ENCODE data around the gene IFT25. TPM values are rescaled to one million over a fixed set of nuclear protein-coding genes. Genes with fewer than 3 reads are reported as not detected.

The IFT25 gene
- total RNA-seq, 1 experiment from 2014 or later: 31.7 TPM

- ChIA-PET POLR2A (interaction anchor here (1.1 kb wide), 1 partner anchor 51 kb away, joined by 8 read pairs; the partner anchor contains the start of genes IFT25 and LRRC42), CTCF (interaction anchor here (0.9 kb wide), 1 partner anchor 51 kb away, joined by 4 read pairs; the partner anchor contains the start of gene IFT25)
- no TSS peak for BruUV-seq (replicated peaks)
- Histone ChIP-seq H3K4me1 (peaks cover 24% of the 10 kb centered on the region), H3K27me3 (replicated peaks; ENCODE audit: control insufficient read depth, insufficient read depth, low read length) (no peaks in the 10 kb centered on the region), H3K9me3 (no peaks in the 10 kb centered on the region), H3K36me3 (ENCODE audit: control insufficient read depth, insufficient read depth, low read length) (no peaks in the 10 kb centered on the region), H3K4me3 (ENCODE audit: low read depth, low read length) (peak overlapping the region; percentile 22)
- Mint-ChIP-seq H3K4me1 (ENCODE audit: low read depth, unreplicated experiment) (peaks cover 21% of the 10 kb centered on the region), H3K36me3 (ENCODE audit: insufficient read depth, unreplicated experiment) (peaks cover 10% of the 10 kb centered on the region), H3K4me3 (ENCODE audit: unreplicated experiment) (peak overlapping the region; percentile 66), H3K9me3 (ENCODE audit: unreplicated experiment) (no peaks in the 10 kb centered on the region), H3K27me3 (ENCODE audit: insufficient read depth, unreplicated experiment) (no peaks in the 10 kb centered on the region), H3K27ac (ENCODE audit: unreplicated experiment) (peak overlapping the region; percentile 71)
- no peak for DNase-seq
- no peak for TF ChIP-seq CTCF (IDR thresholded peaks at IDR 0.05; ENCODE audit: insufficient read depth in 1 of 2, low read depth in 1 of 2, low read length in 1 of 2, severe bottlenecking in 1 of 2, unreplicated experiment in 1 of 2)
- intact Hi-C loops (cut with micrococcal nuclease; ENCODE audit: unreplicated experiment): no loop called here
These were observed 50.9 kb downstream of the IFT25 start for GRCh38 chr1:53894644-53895043.

GRCh38 chr1:53893999-53894636 lies 51.4 kb downstream of the IFT25 start, which contains the start of gene DIO1:
DIO1 (plus strand) TSS chr1:53894187; CDS start chr1:53894211, 24 bp downstream.
- H3K27me3 Mint-ChIP-seq (ENCODE audit: insufficient read depth, unreplicated experiment): no peaks in the 10 kb centered on the region
- Histone ChIP-seq H3K36me3 (ENCODE audit: control insufficient read depth, insufficient read depth, low read length) (no peaks in the 10 kb centered on the region), H3K27me3 (replicated peaks; ENCODE audit: control insufficient read depth, insufficient read depth, low read length) (no peaks in the 10 kb centered on the region), H3K4me1 (peaks cover 24% of the 10 kb centered on the region), H3K9me3 (no peaks in the 10 kb centered on the region), H3K4me3 (ENCODE audit: low read depth, low read length) (peak within 1 kb of the TSS; percentile 22)
- peak within 1 kb of the TSS; percentile 71 for H3K27ac Mint-ChIP-seq (ENCODE audit: unreplicated experiment)
- H3K4me3 Mint-ChIP-seq (ENCODE audit: unreplicated experiment): peak within 1 kb of the TSS; percentile 66
- H3K4me1 Mint-ChIP-seq (ENCODE audit: low read depth, unreplicated experiment): peaks cover 21% of the 10 kb centered on the region
- ChIA-PET POLR2A (interaction anchor here (1.1 kb wide), 1 partner anchor 52 kb away, joined by 8 read pairs; the partner anchor contains the start of genes IFT25 and LRRC42), CTCF (interaction anchor here (0.8 kb wide), 1 partner anchor 16 kb away, joined by 3 read pairs; no protein-coding TSS in a partner anchor)
- DNase-seq: peak; percentile 71 to 73
- BruUV-seq (replicated peaks): TSS peak; percentile 64
- intact Hi-C loops (cut with micrococcal nuclease; ENCODE audit: unreplicated experiment): loop anchor here (2.0 kb wide), 1 partner anchor 13 kb away; no protein-coding TSS in a partner anchor
- H3K9me3 Mint-ChIP-seq (ENCODE audit: unreplicated experiment): no peaks in the 10 kb centered on the region
- H3K36me3 Mint-ChIP-seq (ENCODE audit: insufficient read depth, unreplicated experiment): peaks cover 15% of the 10 kb centered on the region
- TF ChIP-seq CTCF (IDR thresholded peaks at IDR 0.05; ENCODE audit: insufficient read depth in 1 of 2, low read depth in 1 of 2, low read length in 1 of 2, severe bottlenecking in 1 of 2, unreplicated experiment in 1 of 2): no peak

GRCh38 chr1:53892911-53893310 lies 52.6 kb downstream of the IFT25 start:
- no peaks in the 10 kb centered on the region for H3K27me3 Mint-ChIP-seq (ENCODE audit: insufficient read depth, unreplicated experiment)
- POLR2A ChIA-PET: no interaction called here
- BruUV-seq (replicated peaks): no TSS peak
- Histone ChIP-seq H3K36me3 (ENCODE audit: control insufficient read depth, insufficient read depth, low read length) (no peaks in the 10 kb centered on the region), H3K4me3 (ENCODE audit: low read depth, low read length) (no peak overlapping the region), H3K9me3 (no peaks in the 10 kb centered on the region), H3K4me1 (peaks cover 24% of the 10 kb centered on the region), H3K27me3 (replicated peaks; ENCODE audit: control insufficient read depth, insufficient read depth, low read length) (no peaks in the 10 kb centered on the region)
- CTCF ChIA-PET: no interaction called here
- intact Hi-C loops (cut with micrococcal nuclease; ENCODE audit: unreplicated experiment): loop anchor here (2.0 kb wide), 1 partner anchor 14 kb away; no protein-coding TSS in a partner anchor
- H3K4me3 Mint-ChIP-seq (ENCODE audit: unreplicated experiment): no peak overlapping the region
- peaks cover 12% of the 10 kb centered on the region for H3K36me3 Mint-ChIP-seq (ENCODE audit: insufficient read depth, unreplicated experiment)
- DNase-seq: no peak
- no peaks in the 10 kb centered on the region for H3K9me3 Mint-ChIP-seq (ENCODE audit: unreplicated experiment)
- H3K27ac Mint-ChIP-seq (ENCODE audit: unreplicated experiment): no peak overlapping the region
- H3K4me1 Mint-ChIP-seq (ENCODE audit: low read depth, unreplicated experiment): peaks cover 21% of the 10 kb centered on the region
- no peak for TF ChIP-seq CTCF (IDR thresholded peaks at IDR 0.05; ENCODE audit: insufficient read depth in 1 of 2, low read depth in 1 of 2, low read length in 1 of 2, severe bottlenecking in 1 of 2, unreplicated experiment in 1 of 2)
